Mesenteric fat pad (tissue), 1 donor: Measurements from ENCODE around the gene PDZD8. TPM values are rescaled to one million over a fixed set of nuclear protein-coding genes. Genes with fewer than 3 reads are reported as not detected.

Experiments
- DNase-seq: peaks from one replicate; pipeline ENCODE4 v3.0.0-alpha.2; 2020; ENCODE audit warnings: low spot score
- long read RNA-seq: library from polyadenylated mRNA; unstranded; transcript quantifications from one replicate; pipeline ENCODE4 v2.0.0, GENCODE V29; 2020
- total RNA-seq: library from RNA; stranded (reverse); fragmentation: NEBNext Ultra II Directional; extraction: Animal tissue kit (Norgen Biotek cat#: 25700); gene quantifications from one replicate; pipeline ENCODE4 v1.2.1, GENCODE V29; 2021
- donor health status: DM: yes; HTN: yes; CAD: no.

PDZD8 gene
- total RNA-seq = 36.7 TPM
- long read RNA-seq, full-length matches to known transcripts = 2 of 7 reads
- long read RNA-seq, partial matches to known transcripts = 1 of 7 reads
- long read RNA-seq, other reads (novel, unspliced or antisense) = 4 of 7 reads

DNA sequence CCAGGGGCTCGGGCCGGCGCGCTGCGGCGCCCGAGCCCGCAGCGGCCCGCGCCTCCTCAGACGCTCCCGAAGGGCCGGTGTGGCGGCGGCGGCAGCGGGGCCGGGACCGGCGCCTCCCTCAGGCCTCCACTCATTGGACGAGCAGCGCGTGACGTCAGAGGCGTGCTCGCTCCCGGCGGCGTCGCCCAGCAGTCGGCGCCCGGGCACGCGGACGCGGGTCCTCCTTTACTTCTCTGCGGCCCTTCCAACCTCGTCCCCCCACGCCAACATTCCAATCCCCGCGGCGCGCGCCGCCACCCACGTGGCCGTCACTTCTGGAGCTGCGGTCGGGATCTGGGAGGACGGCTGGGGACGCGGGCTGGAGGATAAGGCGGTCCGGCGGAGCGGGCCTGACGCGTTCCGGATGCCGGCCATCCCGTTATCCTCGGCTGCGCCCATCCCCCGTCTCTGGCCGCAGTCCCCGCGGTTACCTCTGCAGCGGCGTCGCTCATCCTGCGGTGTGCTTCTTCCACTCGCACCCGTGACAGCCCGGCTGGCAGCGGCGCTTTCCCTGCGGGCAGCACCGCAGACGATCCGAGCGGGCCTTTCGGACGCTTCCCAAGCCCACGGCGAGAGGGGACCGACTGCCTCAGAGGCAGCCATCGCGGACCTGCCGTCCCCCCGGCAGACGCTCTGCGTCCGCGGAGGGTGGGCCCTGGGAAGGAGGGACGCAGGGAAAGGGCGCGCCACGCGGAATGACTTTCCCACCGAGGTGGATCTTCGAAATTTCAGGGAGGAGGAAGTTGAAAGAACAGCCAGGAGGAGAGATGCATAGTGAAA lies at the start of gene PDZD8:
PDZD8 (minus strand) TSS at position 81 of the 819 bp plus-strand sequence. CDS start 213 bp downstream, outside the sequence.
- peak; percentile 99 for DNase-seq

- DNase-seq = no peak
These were observed 48.9 kb upstream of the PDZD8 start for GRCh38 chr10:117424171-117424570.

GRCh38 chr10:117421985-117422384 lies 46.7 kb upstream of the PDZD8 start:
- peak; percentile 20 for DNase-seq

GRCh38 chr10:117420768-117421167 lies 45.5 kb upstream of the PDZD8 start:
- peak; percentile 57 for DNase-seq

DNA sequence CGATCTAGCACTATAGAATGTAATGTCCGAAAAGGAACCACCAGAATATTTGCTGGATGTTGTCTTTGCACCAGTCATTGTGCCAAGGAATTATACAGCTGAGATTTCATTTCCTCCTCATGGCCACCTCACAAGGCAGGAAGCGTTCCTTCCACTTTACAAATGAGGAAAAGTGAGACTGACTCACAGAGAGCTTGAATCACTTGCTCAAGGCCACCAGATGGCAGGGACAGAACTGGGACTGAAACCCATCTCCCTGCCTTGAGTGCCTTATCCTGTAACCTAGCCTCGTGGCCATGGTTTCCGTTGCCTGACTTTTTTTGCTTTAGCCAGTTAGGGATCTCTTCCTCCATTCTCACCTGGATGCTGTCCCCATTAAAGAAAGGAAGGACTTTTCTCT lies 44.7 kb upstream of the PDZD8 start:
- DNase-seq = peak; percentile 24

GRCh38 chr10:117419159-117419558 lies 43.9 kb upstream of the PDZD8 start:
- no peak for DNase-seq

DNA sequence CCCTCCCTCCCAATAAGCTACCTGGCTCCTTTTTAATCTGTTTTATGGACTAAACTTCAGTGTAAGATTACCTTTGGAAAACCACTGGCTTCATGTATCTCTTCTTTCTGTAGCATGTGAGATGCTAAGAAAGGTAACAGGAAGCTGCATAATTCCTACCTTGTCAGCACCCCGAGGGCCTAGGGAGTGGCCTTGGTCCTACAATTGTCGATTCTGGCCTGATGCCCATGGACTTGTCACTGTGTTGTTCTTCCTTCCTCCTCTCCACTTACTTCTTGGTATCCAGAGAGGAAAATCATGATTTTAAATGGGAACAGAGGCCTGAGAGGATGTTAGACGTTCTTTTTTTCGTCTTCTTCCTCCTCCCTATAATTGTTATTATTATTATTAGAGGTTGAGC lies 42.9 kb upstream of the PDZD8 start:
- no peak for DNase-seq

GRCh38 chr10:117417196-117417595 lies 42.0 kb upstream of the PDZD8 start:
- DNase-seq = no peak

DNA sequence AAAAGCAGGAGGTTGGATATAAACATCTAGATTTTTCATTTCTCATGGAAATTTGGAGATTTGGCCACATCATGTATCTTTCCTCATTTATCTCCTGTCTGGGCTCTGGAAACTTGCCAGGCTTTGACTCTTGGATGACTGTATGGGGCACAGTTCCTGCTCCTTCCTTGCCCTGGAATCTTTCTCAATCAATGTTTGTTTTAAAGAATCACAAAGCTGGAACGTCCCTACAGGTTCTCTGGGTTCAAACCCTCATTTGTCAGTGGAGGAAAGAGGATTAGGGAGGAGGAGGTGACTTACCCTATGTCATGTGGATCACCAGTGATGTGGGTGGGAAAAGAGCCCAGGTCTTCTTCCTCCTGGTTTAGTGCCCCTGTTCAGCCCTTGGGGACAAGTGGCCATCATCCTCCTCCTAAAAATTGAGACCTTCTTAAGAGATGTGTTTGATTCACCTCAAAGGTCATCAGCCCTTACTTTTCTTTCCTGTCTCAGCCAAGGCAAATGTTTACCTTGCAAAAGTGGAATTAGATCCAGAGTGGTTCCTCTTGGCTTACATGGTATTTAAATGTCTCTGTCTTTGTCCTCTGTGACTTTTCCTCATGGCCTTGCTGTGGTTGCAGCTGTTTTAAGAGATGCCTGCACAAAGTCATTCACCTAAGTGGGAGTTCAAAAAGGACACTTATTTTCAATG lies 38.8 kb upstream of the PDZD8 start:
- no peak for DNase-seq

GRCh38 chr10:117412469-117413010 lies 37.3 kb upstream of the PDZD8 start:
- no peak for DNase-seq

DNA sequence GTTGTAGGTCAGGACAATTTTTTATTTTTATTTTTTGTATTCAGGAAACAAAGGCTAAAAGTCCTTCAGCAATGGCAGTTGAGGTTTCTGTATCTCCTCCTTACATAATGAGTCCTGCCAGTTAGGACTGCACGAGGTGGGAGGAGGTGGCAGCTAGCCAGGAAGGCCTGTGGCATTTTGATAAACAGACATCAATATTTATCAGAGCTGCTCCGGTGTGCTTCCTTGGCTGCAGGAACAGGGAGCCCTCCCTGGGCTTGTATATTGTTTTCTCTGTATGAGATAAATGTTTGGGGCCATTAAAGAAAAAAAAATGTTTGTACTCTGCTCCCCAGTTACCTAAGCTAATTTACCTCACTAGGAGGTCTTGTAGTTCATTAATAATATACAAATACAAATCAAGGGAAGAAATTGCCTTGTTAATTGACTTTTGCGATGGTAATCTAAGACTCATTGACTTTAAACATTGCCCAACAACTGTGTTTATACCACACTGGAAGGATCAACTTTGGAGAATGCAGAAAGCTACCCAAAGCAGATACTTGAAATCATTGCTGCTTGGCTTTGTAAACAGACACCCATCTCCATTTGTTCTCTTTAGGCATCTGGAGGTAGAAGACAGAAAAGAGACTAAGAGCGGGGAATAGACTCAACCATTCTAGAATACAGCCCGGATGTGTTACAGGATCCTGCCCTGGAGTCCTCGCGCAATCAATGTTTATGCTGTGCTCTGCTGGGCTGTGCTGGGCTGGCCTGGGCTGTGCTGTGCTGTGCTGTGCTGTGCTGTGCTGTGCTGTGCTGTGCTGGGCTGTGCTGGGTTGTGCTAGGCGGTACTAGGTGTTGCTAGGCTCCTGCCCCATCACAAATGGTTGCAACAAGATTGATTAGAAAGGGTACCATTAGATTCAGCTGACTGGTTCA lies 36.5 kb upstream of the PDZD8 start:
- DNase-seq = no peak

GRCh38 chr10:117410557-117410956 lies 35.3 kb upstream of the PDZD8 start:
- DNase-seq = no peak

GRCh38 chr10:117409549-117410305 lies 34.5 kb upstream of the PDZD8 start:
- no peak for DNase-seq

GRCh38 chr10:117408436-117409384 lies 33.5 kb upstream of the PDZD8 start:
- DNase-seq = no peak

- no peak for DNase-seq
These were observed 30.5 kb upstream of the PDZD8 start for GRCh38 chr10:117405730-117406129.

GRCh38 chr10:117400329-117400728 lies 25.1 kb upstream of the PDZD8 start:
- no peak for DNase-seq

GRCh38 chr10:117399341-117400196 lies 24.3 kb upstream of the PDZD8 start:
- no peak for DNase-seq

GRCh38 chr10:117398029-117398428 lies 22.8 kb upstream of the PDZD8 start:
- DNase-seq = no peak
